ENCODE measurements around the gene CEACAM19. TPM values are rescaled to one million over a fixed set of nuclear protein-coding genes. Genes with fewer than 3 reads are reported as not detected.

CEACAM19 gene
- total RNA-seq, 2 experiments from 2014 or later: not detected

DNA sequence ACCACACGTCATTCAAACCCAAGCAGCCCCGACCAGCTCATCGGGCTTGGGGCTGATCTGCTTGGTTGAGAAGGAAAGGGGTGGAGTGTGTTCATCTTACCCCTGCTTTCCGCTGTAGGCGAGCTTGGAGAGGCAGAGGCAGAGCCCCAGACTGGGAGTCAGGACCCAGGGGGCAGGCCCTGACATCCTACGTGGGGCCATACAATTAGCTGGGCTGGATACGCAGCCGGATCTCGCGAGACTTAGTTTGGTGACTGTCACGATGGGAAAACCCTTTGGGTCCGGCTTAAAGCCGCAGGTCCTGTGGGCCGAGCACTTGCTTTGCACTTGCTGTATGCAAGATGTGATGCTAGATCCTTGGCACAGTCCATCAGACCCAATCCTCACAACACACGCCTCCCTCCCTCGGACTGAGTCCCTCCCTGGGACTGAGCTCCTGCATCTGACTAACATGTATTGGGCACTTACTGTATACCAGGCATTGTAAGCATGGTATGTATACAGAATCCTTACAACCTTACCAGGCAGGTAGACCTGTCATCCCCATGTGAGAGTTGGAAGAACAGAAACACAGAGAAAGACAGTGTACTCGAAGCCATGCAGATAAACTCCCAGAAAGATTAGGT lies 31.4 kb downstream of the CEACAM19 start:
- Histone ChIP-seq H3K4me2 (ENCODE audit: low read length) (no peak overlapping the region), H3K4me1 (ENCODE audit: insufficient read depth, low read length, poor library complexity, severe bottlenecking) (no peaks in the 10 kb centered on the region), H3K9me2 (ENCODE audit: insufficient read depth, low read length) (no peaks in the 10 kb centered on the region), H3K4me3 (ENCODE audit: low read depth, low read length, poor library complexity, severe bottlenecking) (no peak overlapping the region), H2AFZ (ENCODE audit: low read length) (no peak overlapping the region), H3K27ac (ENCODE audit: low read depth, low read length, poor library complexity, severe bottlenecking) (no peak overlapping the region), H3K79me2 (ENCODE audit: insufficient read depth, low read depth, low read length) (no peaks in the 10 kb centered on the region), H3K36me3 (ENCODE audit: insufficient read depth, low read length) (no peaks in the 10 kb centered on the region), H4K20me1 (ENCODE audit: insufficient read depth, low read length) (no peaks in the 10 kb centered on the region), H3K9me3 (ENCODE audit: low read length) (no peaks in the 10 kb centered on the region)
- ChIA-PET CTCF (ENCODE audit: unreplicated experiment) (no interaction called here), POLR2A (no interaction called here)
- BruUV-seq (replicated peaks): no TSS peak
- TF ChIP-seq, protein P1, sequence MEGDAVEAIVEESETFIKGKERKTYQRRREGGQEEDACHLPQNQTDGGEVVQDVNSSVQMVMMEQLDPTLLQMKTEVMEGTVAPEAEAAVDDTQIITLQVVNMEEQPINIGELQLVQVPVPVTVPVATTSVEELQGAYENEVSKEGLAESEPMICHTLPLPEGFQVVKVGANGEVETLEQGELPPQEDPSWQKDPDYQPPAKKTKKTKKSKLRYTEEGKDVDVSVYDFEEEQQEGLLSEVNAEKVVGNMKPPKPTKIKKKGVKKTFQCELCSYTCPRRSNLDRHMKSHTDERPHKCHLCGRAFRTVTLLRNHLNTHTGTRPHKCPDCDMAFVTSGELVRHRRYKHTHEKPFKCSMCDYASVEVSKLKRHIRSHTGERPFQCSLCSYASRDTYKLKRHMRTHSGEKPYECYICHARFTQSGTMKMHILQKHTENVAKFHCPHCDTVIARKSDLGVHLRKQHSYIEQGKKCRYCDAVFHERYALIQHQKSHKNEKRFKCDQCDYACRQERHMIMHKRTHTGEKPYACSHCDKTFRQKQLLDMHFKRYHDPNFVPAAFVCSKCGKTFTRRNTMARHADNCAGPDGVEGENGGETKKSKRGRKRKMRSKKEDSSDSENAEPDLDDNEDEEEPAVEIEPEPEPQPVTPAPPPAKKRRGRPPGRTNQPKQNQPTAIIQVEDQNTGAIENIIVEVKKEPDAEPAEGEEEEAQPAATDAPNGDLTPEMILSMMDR (conservative IDR thresholded peaks at IDR 0.05; ENCODE audit: low read length): no peak
- no peak for TF ChIP-seq EZH2phosphoT487 (IDR thresholded peaks at IDR 0.05; ENCODE audit: borderline replicate concordance, low read depth, low read length)
- no peak for DNase-seq (ENCODE audit: low spot score)
- intact Hi-C loops (cut with micrococcal nuclease; ENCODE audit: unreplicated experiment): no loop called here

DNA sequence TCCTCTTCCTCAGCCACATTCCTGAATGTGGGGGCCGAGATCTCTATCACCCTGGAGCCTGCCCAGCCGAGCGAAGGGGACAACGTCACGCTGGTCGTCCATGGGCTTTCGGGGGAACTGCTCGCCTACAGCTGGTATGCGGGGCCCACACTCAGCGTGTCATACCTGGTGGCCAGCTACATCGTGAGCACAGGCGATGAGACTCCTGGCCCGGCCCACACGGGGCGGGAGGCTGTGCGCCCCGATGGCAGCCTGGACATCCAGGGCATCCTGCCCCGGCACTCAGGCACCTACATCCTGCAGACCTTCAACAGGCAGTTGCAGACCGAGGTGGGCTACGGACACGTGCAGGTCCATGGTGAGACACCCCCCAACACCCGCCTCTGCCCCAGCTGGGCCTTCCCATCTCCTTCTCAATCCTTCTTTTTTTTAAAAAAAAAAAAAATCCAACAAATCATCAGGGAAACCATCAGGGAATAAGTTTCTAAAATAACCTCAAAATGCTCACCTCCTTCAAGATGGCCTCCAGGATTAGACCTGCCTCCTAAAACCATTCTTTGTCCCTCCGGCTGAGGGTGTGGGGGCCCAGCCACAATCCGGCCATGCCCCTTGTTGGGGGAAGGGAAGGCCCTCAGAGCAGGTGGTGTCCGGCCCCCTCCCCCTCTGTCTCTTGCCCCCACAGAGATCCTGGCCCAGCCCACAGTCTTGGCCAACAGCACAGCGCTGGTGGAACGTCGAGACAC lies 32.2 kb downstream of the CEACAM19 start:
- Histone ChIP-seq H3K36me3 (ENCODE audit: insufficient read depth, low read length) (no peaks in the 10 kb centered on the region), H3K4me1 (ENCODE audit: insufficient read depth, low read length, poor library complexity, severe bottlenecking) (no peaks in the 10 kb centered on the region), H3K9me3 (ENCODE audit: low read length) (no peaks in the 10 kb centered on the region), H4K20me1 (ENCODE audit: insufficient read depth, low read length) (no peaks in the 10 kb centered on the region), H3K27ac (ENCODE audit: low read depth, low read length, poor library complexity, severe bottlenecking) (no peak overlapping the region), H3K9me2 (ENCODE audit: insufficient read depth, low read length) (no peaks in the 10 kb centered on the region), H2AFZ (ENCODE audit: low read length) (no peak overlapping the region), H3K4me2 (ENCODE audit: low read length) (no peak overlapping the region), H3K4me3 (ENCODE audit: low read depth, low read length, poor library complexity, severe bottlenecking) (no peak overlapping the region), H3K79me2 (ENCODE audit: insufficient read depth, low read depth, low read length) (no peaks in the 10 kb centered on the region)
- TF ChIP-seq, protein P1 (conservative IDR thresholded peaks at IDR 0.05; ENCODE audit: low read length): no peak
- no peak for TF ChIP-seq EZH2phosphoT487 (IDR thresholded peaks at IDR 0.05; ENCODE audit: borderline replicate concordance, low read depth, low read length)
- DNase-seq (ENCODE audit: low spot score): no peak
- no TSS peak for BruUV-seq (replicated peaks)
- POLR2A ChIA-PET: no interaction called here
- CTCF ChIA-PET (ENCODE audit: unreplicated experiment): no interaction called here
- intact Hi-C loops (cut with micrococcal nuclease; ENCODE audit: unreplicated experiment): no loop called here

DNA sequence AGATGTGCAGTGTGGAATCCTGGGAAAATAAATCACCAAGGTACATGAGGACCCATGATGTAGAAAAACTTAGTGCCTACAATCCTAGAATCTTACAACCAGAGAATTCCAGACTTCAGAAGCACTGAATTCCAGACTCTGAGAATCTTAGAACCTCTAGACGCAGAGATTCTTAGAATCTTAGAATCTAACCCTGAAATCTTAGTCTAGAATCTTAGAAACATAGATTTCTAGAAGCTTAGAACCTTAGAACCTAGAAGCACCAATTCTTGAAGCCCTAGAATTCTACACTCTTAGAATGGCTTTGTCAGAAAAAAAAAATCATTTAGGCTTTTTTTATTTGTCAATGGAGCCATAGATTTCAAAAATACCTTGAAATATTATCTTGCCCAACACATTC lies 33.7 kb downstream of the CEACAM19 start:
- no peak overlapping the region for H3K4me3 ChIP-seq (ENCODE audit: low read depth, low read length, poor library complexity, severe bottlenecking)
- H3K9me3 ChIP-seq (ENCODE audit: low read length): no peaks in the 10 kb centered on the region
- H3K4me2 ChIP-seq (ENCODE audit: low read length): no peak overlapping the region
- no peaks in the 10 kb centered on the region for H3K36me3 ChIP-seq (ENCODE audit: insufficient read depth, low read length)
- H3K4me1 ChIP-seq (ENCODE audit: insufficient read depth, low read length, poor library complexity, severe bottlenecking): no peaks in the 10 kb centered on the region
- H4K20me1 ChIP-seq (ENCODE audit: insufficient read depth, low read length): no peaks in the 10 kb centered on the region
- H3K79me2 ChIP-seq (ENCODE audit: insufficient read depth, low read depth, low read length): no peaks in the 10 kb centered on the region
- BruUV-seq (replicated peaks): no TSS peak
- intact Hi-C loops (cut with micrococcal nuclease; ENCODE audit: unreplicated experiment): no loop called here
- POLR2A ChIA-PET: no interaction called here
- DNase-seq (ENCODE audit: low spot score): no peak
- H3K27ac ChIP-seq (ENCODE audit: low read depth, low read length, poor library complexity, severe bottlenecking): no peak overlapping the region
- no peak for TF ChIP-seq EZH2phosphoT487 (IDR thresholded peaks at IDR 0.05; ENCODE audit: borderline replicate concordance, low read depth, low read length)
- TF ChIP-seq, protein P1 (conservative IDR thresholded peaks at IDR 0.05; ENCODE audit: low read length): no peak
- CTCF ChIA-PET (ENCODE audit: unreplicated experiment): no interaction called here
- H2AFZ ChIP-seq (ENCODE audit: low read length): no peak overlapping the region
- H3K9me2 ChIP-seq (ENCODE audit: insufficient read depth, low read length): no peaks in the 10 kb centered on the region
